H1 (cell line): ENCODE data around the gene NXN. TPM values are rescaled to one million over a fixed set of nuclear protein-coding genes. Genes with fewer than 3 reads are reported as not detected.

ENCODE experiments used
- BACH1 ChIP-seq: IDR thresholded peaks from 2 replicates; pipeline ENCODE4 v1.6.1; 2012; ENCODE audit warnings: low read length, improper control_type of control experiment
- BRCA1 ChIP-seq: IDR thresholded peaks from 2 replicates; pipeline ENCODE4 v1.6.1; 2012; ENCODE audit warnings: low read depth, low read length, improper control_type of control experiment
- CBX5 ChIP-seq: fragments of 300-800, 300-1000 bp; sonication (generic); IDR thresholded peaks from 2 replicates; pipeline ENCODE4 v1.7.1; 2016; ENCODE audit warnings: antibody characterized with exemption, low read length, low read depth
- CHD7 ChIP-seq: fragments of 300-600 bp; sonication (generic); IDR thresholded peaks from 2 replicates; pipeline ENCODE4 v1.7.1; 2012; ENCODE audit warnings: low read length, moderate library complexity, mild to moderate bottlenecking, inconsistent platforms; ENCODE audit not compliant: insufficient replicate concordance
- KDM5A ChIP-seq: fragments of 200-600 bp; IDR thresholded peaks from 2 replicates; pipeline ENCODE4 v1.7.1; 2012; ENCODE audit warnings: mild to moderate bottlenecking, low read length, inconsistent platforms, mixed read lengths
- POLR2AphosphoS5 ChIP-seq: IDR thresholded peaks from 2 replicates; pipeline ENCODE4 v1.6.1; 2011; ENCODE audit warnings: low read depth, low read length
- SP4 ChIP-seq: IDR thresholded peaks from 2 replicates; pipeline ENCODE4 v1.6.1; 2012; ENCODE audit warnings: low read length, inconsistent platforms
- ZNF274 ChIP-seq: IDR thresholded peaks from 2 replicates; pipeline ENCODE4 v1.7.0; 2012; ENCODE audit warnings: low read length, borderline replicate concordance; ENCODE audit errors: extremely low read depth
- polyA plus RNA-seq, 7 experiments: library from polyadenylated mRNA; depleted of rRNA in 3 of 7; stranded (reverse) in 5 of 7; unstranded in 2 of 7; fragments of >200 nt in 5 of 7; fragments of 200-250 nt in 2 of 7; gene quantifications; 1 replicate in 5 of 7; 2 replicates in 1 of 7; 4 replicates in 1 of 7; pipeline versions ENCODE4 v1.2.1 to v1.2.3, GENCODE V29; 2011 to 2013; ENCODE audit warnings: missing spikeins in 2 of 7, mixed read lengths in 2 of 7
- total RNA-seq: library from RNA; stranded (reverse); fragmentation: NEBNext Ultra II Directional; extraction: Animal tissue kit (Norgen Biotek cat#: 25700); gene quantifications from 2 replicates; pipeline ENCODE4 v1.2.1, GENCODE V29; 2021
- TF ChIP-seq, protein P1 (sequence below): IDR thresholded peaks from 2 replicates; pipeline ENCODE4 v1.6.1; 2011; ENCODE audit warnings: low read length, improper control_type of control experiment

NXN gene
- total and polyA plus RNA-seq, 2 of the 8 experiments (the other 6 are each of a cell fraction or from before 2014, with no cell fraction given), result 94.1 to 107 TPM

DNA sequence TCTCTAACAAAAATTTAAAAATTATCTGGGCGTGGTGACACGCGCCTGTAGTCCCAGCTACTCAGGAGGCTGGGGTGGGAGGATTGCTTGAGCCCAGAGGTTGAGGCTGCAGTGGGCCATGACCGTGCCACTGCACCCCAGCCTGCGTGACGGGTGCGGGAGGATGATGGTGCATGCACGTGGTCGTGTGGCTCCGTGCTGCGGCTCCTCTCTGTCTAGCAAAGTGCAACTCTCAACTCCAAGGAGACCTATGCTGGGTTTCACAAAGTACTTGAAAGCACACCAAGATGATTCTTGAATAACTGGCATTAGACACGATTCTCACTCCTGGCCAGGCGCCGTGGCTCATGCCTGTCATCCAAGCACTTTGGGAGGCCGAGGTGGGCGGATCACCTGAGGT lies 25.8 kb downstream of the NXN start (continued):
- no peak for TF ChIP-seq CHD7
- no peak for TF ChIP-seq ZNF274
- TF ChIP-seq CBX5, result no peak
- no peak for TF ChIP-seq SP4
- TF ChIP-seq, protein P1, sequence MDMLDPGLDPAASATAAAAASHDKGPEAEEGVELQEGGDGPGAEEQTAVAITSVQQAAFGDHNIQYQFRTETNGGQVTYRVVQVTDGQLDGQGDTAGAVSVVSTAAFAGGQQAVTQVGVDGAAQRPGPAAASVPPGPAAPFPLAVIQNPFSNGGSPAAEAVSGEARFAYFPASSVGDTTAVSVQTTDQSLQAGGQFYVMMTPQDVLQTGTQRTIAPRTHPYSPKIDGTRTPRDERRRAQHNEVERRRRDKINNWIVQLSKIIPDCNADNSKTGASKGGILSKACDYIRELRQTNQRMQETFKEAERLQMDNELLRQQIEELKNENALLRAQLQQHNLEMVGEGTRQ, result no peak
- no peak for TF ChIP-seq BACH1
- no peak for TF ChIP-seq BRCA1
- TF ChIP-seq POLR2AphosphoS5, result no peak
- no peak for TF ChIP-seq KDM5A
